Stomach (tissue), 4 donors: ENCODE measurements around the gene POLH.

Experiments used
- POLR2A ChIP-seq, 4 donors: fragments of 450-650 bp; IDR thresholded peaks; one replicate each; pipeline ENCODE4 v1.6.1; 2016; ENCODE audit warnings: antibody characterized with exemption in 4 of 4, control low read depth in 2 of 4, mild to moderate bottlenecking in 1 of 4, moderate library complexity in 1 of 4
- POLR2AphosphoS5 ChIP-seq, 3 donors: sonication (generic); formaldehyde crosslinking; IDR thresholded peaks; one replicate each; pipeline ENCODE4 v1.6.1; 2016; ENCODE audit warnings: antibody characterized with exemption in 3 of 3
- TF ChIP-seq, protein P1 (sequence below), 7 experiments: fragments of 450-650 bp in 4 of 7; fragments of 200-600 bp in 3 of 7; sonication (generic) in 3 of 7; IDR thresholded peaks; one replicate each; pipeline ENCODE4 v1.5.1; 2016 to 2019; ENCODE audit warnings: antibody characterized with exemption in 7 of 7, control low read depth in 2 of 7, mild to moderate bottlenecking in 1 of 7

DNA sequence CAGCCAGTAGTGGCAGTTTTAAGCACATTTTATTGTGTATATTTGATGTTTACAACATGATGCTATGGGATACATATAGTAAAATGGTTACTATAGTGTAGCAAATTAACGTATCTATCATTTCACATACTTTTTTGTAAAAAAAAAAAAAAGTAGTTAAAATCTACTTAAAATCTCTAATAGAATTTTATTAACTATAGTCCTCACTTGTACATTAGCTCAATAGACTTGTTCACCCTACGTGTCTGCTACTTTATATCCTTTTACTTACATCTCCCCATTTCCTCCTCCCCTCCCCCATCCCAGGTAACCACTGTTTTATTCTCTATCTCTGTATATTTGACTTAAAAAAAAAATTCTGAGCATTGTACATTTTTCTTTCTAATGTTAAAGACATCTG, 30.0 kb downstream of the POLH start:
- TF ChIP-seq POLR2AphosphoS5 (IDR thresholded peaks at IDR 0.05), result no peak
- TF ChIP-seq, protein P1, sequence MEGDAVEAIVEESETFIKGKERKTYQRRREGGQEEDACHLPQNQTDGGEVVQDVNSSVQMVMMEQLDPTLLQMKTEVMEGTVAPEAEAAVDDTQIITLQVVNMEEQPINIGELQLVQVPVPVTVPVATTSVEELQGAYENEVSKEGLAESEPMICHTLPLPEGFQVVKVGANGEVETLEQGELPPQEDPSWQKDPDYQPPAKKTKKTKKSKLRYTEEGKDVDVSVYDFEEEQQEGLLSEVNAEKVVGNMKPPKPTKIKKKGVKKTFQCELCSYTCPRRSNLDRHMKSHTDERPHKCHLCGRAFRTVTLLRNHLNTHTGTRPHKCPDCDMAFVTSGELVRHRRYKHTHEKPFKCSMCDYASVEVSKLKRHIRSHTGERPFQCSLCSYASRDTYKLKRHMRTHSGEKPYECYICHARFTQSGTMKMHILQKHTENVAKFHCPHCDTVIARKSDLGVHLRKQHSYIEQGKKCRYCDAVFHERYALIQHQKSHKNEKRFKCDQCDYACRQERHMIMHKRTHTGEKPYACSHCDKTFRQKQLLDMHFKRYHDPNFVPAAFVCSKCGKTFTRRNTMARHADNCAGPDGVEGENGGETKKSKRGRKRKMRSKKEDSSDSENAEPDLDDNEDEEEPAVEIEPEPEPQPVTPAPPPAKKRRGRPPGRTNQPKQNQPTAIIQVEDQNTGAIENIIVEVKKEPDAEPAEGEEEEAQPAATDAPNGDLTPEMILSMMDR (IDR thresholded peaks at IDR 0.05), result no peak
- no peak for TF ChIP-seq POLR2A (IDR thresholded peaks at IDR 0.05)
